ENCODE data around the gene BIN2. TPM values are rescaled to one million over a fixed set of nuclear protein-coding genes. Genes with fewer than 3 reads are reported as not detected.

BIN2 gene
- total and polyA plus RNA-seq, 9 of the 15 experiments (the other 6 are each of a cell fraction or from before 2014, with no cell fraction given), result 0.04 to 0.39 (median 0.25) TPM; not detected in 1

- TF ChIP-seq ZNF263 (CRISPR knock-in tag; IDR thresholded peaks at IDR 0.05; ENCODE audit: borderline replicate concordance), result no peak
- peak in 1 of 2 experiments; percentile 65; a peak in 1 of 4 replicates for TF ChIP-seq ZMIZ1 (IDR thresholded peaks at IDR 0.05; ENCODE audit: low read depth in 2 of 2, low read length in 2 of 2)
- TF ChIP-seq ATF7 (IDR thresholded peaks at IDR 0.05), result peak; percentile 28; the same call in 1 of the 2 replicates
- no peak for TF ChIP-seq NONO (IDR thresholded peaks at IDR 0.05; ENCODE audit: low read depth in 2 of 2, low read length in 1 of 2)
- TF ChIP-seq ZC3H8 (IDR thresholded peaks at IDR 0.05), result no peak
- no peak for TF ChIP-seq BCLAF1 (IDR thresholded peaks at IDR 0.05; ENCODE audit: borderline replicate concordance in 1 of 2, control insufficient read depth in 1 of 2, low read depth in 2 of 2, low read length in 1 of 2)
- no peak for TF ChIP-seq HMG20A (CRISPR knock-in tag; conservative IDR thresholded peaks at IDR 0.05)
- TF ChIP-seq HNRNPH1 (optimal IDR thresholded peaks at IDR 0.05; ENCODE audit: low read depth, low read length), result no peak
- peak; percentile 55; the same call in 1 of the 2 replicates for TF ChIP-seq RNF2 (IDR thresholded peaks at IDR 0.05)
- TF ChIP-seq GTF3C2 (IDR thresholded peaks at IDR 0.05; ENCODE audit: borderline replicate concordance, extremely low read depth, insufficient read length), result no peak
- no peak for TF ChIP-seq ZBTB33 (CRISPR knock-in tag; IDR thresholded peaks at IDR 0.05)
- TF ChIP-seq ZNF436 (CRISPR knock-in tag; IDR thresholded peaks at IDR 0.05), result no peak
- TF ChIP-seq DMBX1 (CRISPR knock-in tag; IDR thresholded peaks at IDR 0.05; ENCODE audit: borderline replicate concordance), result peak; percentile 51; the same call in 1 of the 2 replicates
- TF ChIP-seq KLF13 (tag; IDR thresholded peaks at IDR 0.05; ENCODE audit: borderline replicate concordance, low read depth), result no peak
- peak; percentile 33 for TF ChIP-seq DACH1 (IDR thresholded peaks at IDR 0.05; ENCODE audit: partially characterized antibody)
Observed at GRCh38 chr12:51320695-51321320, 3.2 kb downstream of the BIN2 start (continued).

All from K562 (cell line).